Activated CD4-positive, alpha-beta T cell treated with anti-CD3 and anti-CD28 coated beads, Interleukin-2, amount 10 ng/mL, durations not matched to agents 7 days and 5 days (primary cell): ENCODE results near the gene SLC5A11. TPM values are rescaled to one million over a fixed set of nuclear protein-coding genes. Genes with fewer than 3 reads are reported as not detected.
A peak's percentile ranks its signal among the peaks of the same experiment; 100 is the strongest.

ENCODE experiments used
- CTCF ChIA-PET: fragments of 350-600 bp; sonication (Branson Sonifier 250); formaldehyde crosslinking; loops from one replicate; lab custom pipeline; 2021; ENCODE audit warnings: antibody characterized with exemption; lab: Charles Lee
- POLR2A ChIA-PET: fragments of 350-600 bp; sonication (Branson Sonifier 250); formaldehyde crosslinking; loops from one replicate; lab custom pipeline; 2021; ENCODE audit warnings: antibody characterized with exemption; lab: Charles Lee
- DNase-seq: peaks from one replicate; pipeline ENCODE4 v3.0.0-alpha.2; 2020
- H3K27ac Mint-ChIP-seq: one replicate; pipeline ENCODE4 v1.8.0; 2021; ENCODE audit warnings: mild to moderate bottlenecking, moderate library complexity, mixed read lengths
- H3K27me3 Mint-ChIP-seq: one replicate; pipeline ENCODE4 v1.8.0; 2021; ENCODE audit warnings: mixed read lengths
- H3K36me3 Mint-ChIP-seq: one replicate; pipeline ENCODE4 v1.8.0; 2021; ENCODE audit warnings: low read depth, mixed read lengths
- H3K4me1 Mint-ChIP-seq: one replicate; pipeline ENCODE4 v1.8.0; 2021; ENCODE audit warnings: mixed read lengths
- H3K4me3 Mint-ChIP-seq: one replicate; pipeline ENCODE4 v1.8.0; 2021; ENCODE audit warnings: mild to moderate bottlenecking, moderate library complexity, mixed read lengths
- H3K9me3 Mint-ChIP-seq: one replicate; pipeline ENCODE4 v1.8.0; 2021; ENCODE audit warnings: mixed read lengths
- total RNA-seq, 2 experiments: library from RNA; stranded (reverse); gene quantifications; one replicate each; pipeline ENCODE4 v1.2.3, GENCODE V29; 2021

Gene SLC5A11
- total RNA-seq, 2 experiments from 2014 or later = not detected

DNA sequence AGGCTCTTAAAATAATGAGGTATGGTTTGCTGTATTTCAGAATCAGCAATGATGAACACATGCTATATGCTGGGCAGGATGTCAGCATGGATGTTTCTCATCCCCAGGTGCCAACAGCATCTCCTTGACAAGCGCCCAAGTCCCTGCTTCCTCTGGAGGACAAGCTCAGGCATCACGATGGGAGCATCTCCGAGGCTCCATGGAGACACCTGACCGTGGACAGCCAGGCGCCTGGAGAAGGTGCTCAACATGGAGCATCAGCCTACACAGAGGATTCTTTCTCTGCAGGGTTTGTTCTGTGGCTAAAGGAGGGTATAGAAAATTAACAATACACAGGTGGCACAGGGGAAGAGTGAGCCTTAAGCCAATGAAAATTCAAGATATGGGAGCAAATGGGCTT lies 72.1 kb downstream of the SLC5A11 start:
- ChIA-PET POLR2A (no interaction called here), CTCF (interaction anchor here (1.5 kb wide), 1 partner anchor 46 kb away, joined by 3 read pairs; no protein-coding TSS in a partner anchor)
- Mint-ChIP-seq H3K27me3 (no peaks in the 10 kb centered on the region), H3K4me1 (peaks cover 6% of the 10 kb centered on the region), H3K27ac (no peak overlapping the region), H3K4me3 (no peak overlapping the region), H3K9me3 (no peaks in the 10 kb centered on the region), H3K36me3 (peaks cover 23% of the 10 kb centered on the region)
- DNase-seq = no peak

DNA sequence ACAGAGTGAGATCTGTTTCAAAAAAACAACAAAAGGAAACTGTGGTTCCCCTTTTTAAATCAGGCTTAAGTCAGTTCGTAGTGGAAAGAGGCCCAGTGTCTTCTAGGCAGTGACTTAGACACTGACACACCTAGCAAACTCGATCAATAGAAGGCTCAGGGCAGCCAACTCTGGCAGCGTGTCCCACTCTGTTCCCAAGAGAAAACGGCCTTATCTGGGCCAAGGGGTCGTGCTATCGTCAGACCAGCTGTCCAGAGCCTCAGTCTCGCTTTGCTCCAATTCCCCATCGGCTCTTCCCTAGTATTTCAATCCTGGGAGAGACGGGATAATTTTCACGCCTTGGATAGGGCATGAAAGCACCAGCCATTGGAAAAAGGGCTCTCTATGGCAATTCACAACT lies 72.9 kb downstream of the SLC5A11 start:
- DNase-seq = no peak
- Mint-ChIP-seq H3K36me3 (peaks cover 23% of the 10 kb centered on the region), H3K4me1 (peaks cover 6% of the 10 kb centered on the region), H3K27me3 (no peaks in the 10 kb centered on the region), H3K27ac (no peak overlapping the region), H3K9me3 (no peaks in the 10 kb centered on the region), H3K4me3 (no peak overlapping the region)
- POLR2A ChIA-PET = no interaction called here
- CTCF ChIA-PET = no interaction called here

DNA sequence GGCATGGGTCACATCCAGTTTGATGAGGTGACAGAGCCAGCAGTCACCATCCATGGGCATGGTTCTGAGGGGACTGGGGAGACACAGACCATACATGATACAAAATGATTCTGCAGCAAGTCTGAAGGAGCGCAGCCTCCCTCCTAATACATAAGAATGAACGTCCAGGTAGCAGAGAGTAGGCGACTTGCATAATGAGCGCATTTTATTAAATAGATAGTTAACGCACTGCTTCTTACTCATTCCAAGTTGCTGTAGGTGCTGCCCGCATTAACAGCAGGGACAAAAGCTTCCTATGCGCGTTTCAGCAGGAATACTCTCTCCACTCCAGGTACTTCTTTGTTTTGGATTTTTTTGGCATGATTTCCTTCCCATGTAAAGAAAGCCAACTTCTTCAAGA lies 73.8 kb downstream of the SLC5A11 start:
- no peak for DNase-seq
- POLR2A ChIA-PET = no interaction called here
- CTCF ChIA-PET = no interaction called here
- no peaks in the 10 kb centered on the region for H3K27me3 Mint-ChIP-seq
- no peak overlapping the region for H3K4me3 Mint-ChIP-seq
- H3K36me3 Mint-ChIP-seq = peaks cover 23% of the 10 kb centered on the region
- H3K9me3 Mint-ChIP-seq = no peaks in the 10 kb centered on the region
- H3K27ac Mint-ChIP-seq = peak overlapping the region; percentile 69
- H3K4me1 Mint-ChIP-seq = peaks cover 6% of the 10 kb centered on the region

DNA sequence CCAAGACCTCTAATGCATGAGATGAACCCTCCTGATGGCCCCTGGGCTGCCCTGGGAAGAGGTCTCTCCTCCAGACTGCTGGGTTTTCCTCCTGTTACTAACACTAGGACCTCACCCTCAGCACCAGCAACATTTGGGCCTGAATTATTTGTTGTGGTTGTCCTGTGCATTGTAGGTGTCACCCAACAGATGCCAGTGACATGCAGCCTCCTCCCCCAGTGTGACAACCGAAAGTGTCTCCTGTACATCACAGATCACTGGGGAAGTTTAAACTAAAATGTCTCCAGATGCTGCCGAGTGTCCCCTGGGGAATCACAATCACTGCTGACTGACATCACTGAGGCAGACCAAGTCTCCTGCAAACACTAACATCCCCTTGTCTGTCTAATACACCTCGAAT lies 74.8 kb downstream of the SLC5A11 start:
- peaks cover 6% of the 10 kb centered on the region for H3K4me1 Mint-ChIP-seq
- H3K27me3 Mint-ChIP-seq = no peaks in the 10 kb centered on the region
- no peak for DNase-seq
- CTCF ChIA-PET = no interaction called here
- peaks cover 23% of the 10 kb centered on the region for H3K36me3 Mint-ChIP-seq
- H3K4me3 Mint-ChIP-seq = no peak overlapping the region
- POLR2A ChIA-PET = no interaction called here
- H3K27ac Mint-ChIP-seq = no peak overlapping the region
- no peaks in the 10 kb centered on the region for H3K9me3 Mint-ChIP-seq

DNA sequence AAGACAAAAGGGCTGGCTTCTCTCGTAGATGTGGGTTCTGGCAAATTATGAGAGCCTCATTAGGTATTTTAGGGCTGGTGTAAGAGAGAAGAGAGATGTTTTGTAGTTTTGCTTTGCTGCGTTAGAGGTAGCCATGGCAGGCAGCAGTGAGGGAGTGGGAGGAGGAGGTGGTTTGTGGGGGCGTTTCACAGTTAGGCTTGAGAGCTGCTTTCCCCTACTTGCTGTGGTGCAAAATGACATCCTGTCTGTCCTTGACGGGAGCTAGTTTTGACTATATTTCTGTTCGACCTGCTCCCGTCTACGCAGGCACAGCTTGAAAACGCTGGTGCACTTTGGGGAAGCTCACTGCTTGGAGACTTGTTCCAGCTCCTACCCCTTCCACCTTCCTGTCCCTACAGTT lies 75.5 kb downstream of the SLC5A11 start:
- no peak for DNase-seq
- H3K27ac Mint-ChIP-seq = no peak overlapping the region
- H3K4me1 Mint-ChIP-seq = peaks cover 6% of the 10 kb centered on the region
- no peaks in the 10 kb centered on the region for H3K9me3 Mint-ChIP-seq
- H3K4me3 Mint-ChIP-seq = no peak overlapping the region
- peaks cover 23% of the 10 kb centered on the region for H3K36me3 Mint-ChIP-seq
- H3K27me3 Mint-ChIP-seq = no peaks in the 10 kb centered on the region
- ChIA-PET POLR2A (interaction anchor here (0.7 kb wide), 1 partner anchor 347 kb away, joined by 3 read pairs; no protein-coding TSS in a partner anchor), CTCF (interaction anchor here (0.9 kb wide), 1 partner anchor 8 kb away, joined by 3 read pairs; no protein-coding TSS in a partner anchor)

DNA sequence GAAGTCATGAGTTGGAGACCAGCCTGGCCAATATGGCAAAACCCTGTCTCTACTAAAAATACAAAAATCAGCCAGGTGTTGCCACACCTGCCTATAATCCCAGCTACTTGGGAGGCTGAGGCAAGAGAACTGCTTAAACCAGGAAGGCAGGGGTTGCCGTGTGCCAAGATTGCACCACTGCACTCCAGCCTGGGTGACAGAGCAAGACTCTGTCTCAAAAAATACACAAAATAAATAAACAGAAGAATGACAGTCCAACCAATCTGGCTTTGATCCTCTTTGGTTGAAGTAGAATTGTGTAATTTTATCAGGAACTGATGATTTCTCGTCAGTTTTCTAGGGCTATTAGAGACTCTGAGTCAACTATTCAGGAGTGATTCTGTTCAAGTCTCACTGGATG lies 79.4 kb downstream of the SLC5A11 start:
- no peaks in the 10 kb centered on the region for H3K27me3 Mint-ChIP-seq
- peaks cover 6% of the 10 kb centered on the region for H3K4me1 Mint-ChIP-seq
- ChIA-PET POLR2A (no interaction called here), CTCF (no interaction called here)
- H3K27ac Mint-ChIP-seq = no peak overlapping the region
- no peak for DNase-seq
- H3K36me3 Mint-ChIP-seq = peaks cover 19% of the 10 kb centered on the region
- no peaks in the 10 kb centered on the region for H3K9me3 Mint-ChIP-seq
- no peak overlapping the region for H3K4me3 Mint-ChIP-seq

DNA sequence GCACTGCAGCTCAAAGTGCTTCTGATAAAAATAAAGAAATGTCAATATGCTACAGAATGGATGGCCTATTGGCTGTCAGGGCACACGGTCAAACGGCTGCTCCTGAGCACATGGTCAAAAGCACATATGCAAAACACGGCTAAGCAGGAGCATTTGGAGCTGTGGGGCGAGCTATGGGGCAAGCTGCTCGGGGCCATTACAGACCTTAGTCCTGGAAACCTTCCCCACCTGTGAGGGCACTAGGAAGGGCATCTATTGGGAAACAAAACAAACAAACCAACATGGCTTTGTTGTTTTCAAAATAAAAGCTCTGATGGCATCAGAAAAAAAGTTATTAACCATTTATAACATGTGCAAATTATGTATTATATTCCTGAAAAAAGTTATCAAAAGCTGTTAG lies 83.6 kb downstream of the SLC5A11 start:
- Mint-ChIP-seq H3K36me3 (peaks cover 29% of the 10 kb centered on the region), H3K27ac (no peak overlapping the region), H3K9me3 (no peaks in the 10 kb centered on the region), H3K27me3 (no peaks in the 10 kb centered on the region), H3K4me1 (no peaks in the 10 kb centered on the region), H3K4me3 (no peak overlapping the region)
- ChIA-PET POLR2A (no interaction called here), CTCF (interaction anchor here (1.3 kb wide), 1 partner anchor 12 kb away, joined by 3 read pairs; no protein-coding TSS in a partner anchor)
- DNase-seq = no peak

DNA sequence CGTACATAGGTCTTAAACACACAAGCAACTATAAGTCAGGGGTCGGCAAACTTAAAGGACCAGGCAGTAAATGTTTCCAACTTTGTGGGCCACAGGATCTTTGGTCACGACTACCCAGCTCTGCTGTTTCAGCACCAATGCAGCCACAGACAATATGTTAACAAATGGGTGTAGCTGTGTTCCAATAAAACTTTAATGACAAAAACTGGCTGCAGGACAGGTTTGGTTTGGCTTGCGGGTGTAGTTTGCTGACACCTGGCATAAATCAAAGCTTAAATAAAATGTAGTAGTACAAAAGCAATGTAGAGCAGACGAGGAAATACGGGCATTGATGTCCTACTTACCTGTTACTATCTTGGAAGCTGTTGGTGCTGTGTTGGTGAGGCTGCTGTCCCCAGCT lies 84.7 kb downstream of the SLC5A11 start:
- Mint-ChIP-seq H3K27me3 (no peaks in the 10 kb centered on the region), H3K4me1 (no peaks in the 10 kb centered on the region), H3K4me3 (no peak overlapping the region), H3K27ac (no peak overlapping the region), H3K9me3 (no peaks in the 10 kb centered on the region), H3K36me3 (peaks cover 34% of the 10 kb centered on the region)
- no peak for DNase-seq
- ChIA-PET POLR2A (no interaction called here), CTCF (no interaction called here)

DNA sequence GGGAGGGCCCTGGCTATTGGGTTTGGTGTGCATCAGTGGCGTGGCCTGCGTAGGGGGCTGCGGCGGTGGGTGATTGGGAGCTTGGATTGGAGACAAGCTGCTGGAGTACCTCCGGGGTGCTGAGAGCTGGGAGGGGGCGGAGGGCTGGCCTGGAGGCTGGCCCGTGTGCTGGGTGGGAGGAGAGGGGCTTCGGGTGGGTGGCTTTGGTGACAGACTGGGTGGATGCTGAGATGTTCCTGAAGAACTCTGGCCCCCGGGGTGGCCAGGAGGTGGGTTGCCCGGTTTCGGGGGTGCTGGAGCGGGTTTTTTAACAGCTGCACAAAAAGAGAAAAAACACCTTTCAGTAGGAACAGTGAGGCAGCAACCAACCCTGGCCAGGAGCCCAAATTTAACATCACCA lies 85.3 kb downstream of the SLC5A11 start:
- CTCF ChIA-PET = no interaction called here
- Mint-ChIP-seq H3K4me3 (no peak overlapping the region), H3K27me3 (no peaks in the 10 kb centered on the region), H3K4me1 (no peaks in the 10 kb centered on the region), H3K36me3 (peaks cover 34% of the 10 kb centered on the region), H3K27ac (peak overlapping the region; percentile 62), H3K9me3 (no peaks in the 10 kb centered on the region)
- POLR2A ChIA-PET = no interaction called here
- no peak for DNase-seq

DNA sequence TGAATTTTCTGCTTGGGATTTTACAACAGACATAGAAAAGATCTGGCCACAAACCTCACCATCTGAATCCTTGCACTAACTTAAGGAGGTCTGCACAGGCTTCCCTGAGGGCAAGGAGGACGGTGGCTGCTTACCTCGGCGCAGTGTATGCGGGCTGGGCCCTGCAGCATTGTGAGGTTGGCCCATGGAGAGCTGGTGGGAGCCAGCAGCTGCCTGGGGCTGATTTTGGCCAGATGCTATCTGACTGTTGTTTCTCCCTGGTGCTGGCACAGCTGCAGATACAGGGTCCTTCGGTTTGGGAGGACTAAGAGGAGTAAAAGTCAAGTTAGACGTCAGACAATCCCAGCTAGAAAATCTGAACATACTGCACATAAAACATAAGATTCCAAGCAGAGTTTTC lies 89.6 kb downstream of the SLC5A11 start:
- no peaks in the 10 kb centered on the region for H3K27me3 Mint-ChIP-seq
- DNase-seq = no peak
- H3K27ac Mint-ChIP-seq = peak overlapping the region; percentile 22
- ChIA-PET CTCF (interaction anchor here (0.6 to 1.8 kb wide), 4 partner anchors 10 to 205 kb away, joined by 3 to 5 read pairs (median 4); no protein-coding TSS in a partner anchor), POLR2A (no interaction called here)
- no peaks in the 10 kb centered on the region for H3K9me3 Mint-ChIP-seq
- H3K36me3 Mint-ChIP-seq = peaks cover 40% of the 10 kb centered on the region
- H3K4me1 Mint-ChIP-seq = no peaks in the 10 kb centered on the region
- H3K4me3 Mint-ChIP-seq = no peak overlapping the region

DNA sequence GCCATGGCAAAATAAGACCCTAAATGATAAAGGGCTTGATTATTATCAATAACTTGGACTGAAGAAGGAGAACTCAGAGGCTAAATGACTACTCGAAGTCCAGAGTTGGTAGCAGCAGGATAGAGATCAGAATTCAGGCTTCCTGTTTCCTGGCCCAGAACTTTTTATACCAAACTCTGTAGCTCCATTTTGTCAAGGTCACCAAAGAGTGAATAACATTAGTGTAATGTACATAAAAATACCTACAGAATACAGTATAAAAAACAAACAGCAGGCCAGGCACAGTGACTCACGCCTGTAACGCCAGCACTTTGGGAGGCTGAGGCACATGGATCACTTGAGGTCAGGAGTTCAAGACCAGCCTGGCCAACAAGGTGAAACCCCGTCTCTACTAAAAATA lies 90.4 kb downstream of the SLC5A11 start:
- CTCF ChIA-PET = interaction anchor here (0.7 to 1.8 kb wide), 4 partner anchors 9 to 174 kb away, joined by 3 to 5 read pairs (median 4); no protein-coding TSS in a partner anchor
- H3K36me3 Mint-ChIP-seq = peaks cover 37% of the 10 kb centered on the region
- no peaks in the 10 kb centered on the region for H3K27me3 Mint-ChIP-seq
- no peak overlapping the region for H3K27ac Mint-ChIP-seq
- no peaks in the 10 kb centered on the region for H3K9me3 Mint-ChIP-seq
- no peak for DNase-seq
- POLR2A ChIA-PET = no interaction called here
- no peaks in the 10 kb centered on the region for H3K4me1 Mint-ChIP-seq
- no peak overlapping the region for H3K4me3 Mint-ChIP-seq

DNA sequence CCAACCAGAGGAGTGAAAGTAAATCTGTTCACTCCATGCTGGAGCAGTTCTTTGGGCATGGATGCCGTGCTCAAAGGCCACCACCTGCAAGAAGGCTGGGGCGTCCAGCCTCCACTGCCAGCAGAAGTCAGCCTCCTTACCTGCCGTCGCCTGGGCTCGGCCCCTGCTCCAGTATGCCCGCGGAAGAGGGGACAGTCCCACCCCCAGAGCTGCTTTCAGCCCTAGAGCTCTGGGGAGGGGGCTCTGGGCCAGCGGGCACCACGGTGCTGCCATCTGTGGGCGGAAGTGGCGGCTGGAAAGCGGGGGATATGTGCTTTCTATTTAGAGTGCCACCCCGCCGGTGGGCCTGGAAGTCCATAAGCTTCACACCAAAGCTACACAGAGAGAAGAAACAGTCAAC lies 93.5 kb downstream of the SLC5A11 start:
- POLR2A ChIA-PET = no interaction called here
- peaks cover 36% of the 10 kb centered on the region for H3K36me3 Mint-ChIP-seq
- no peak for DNase-seq

DNA sequence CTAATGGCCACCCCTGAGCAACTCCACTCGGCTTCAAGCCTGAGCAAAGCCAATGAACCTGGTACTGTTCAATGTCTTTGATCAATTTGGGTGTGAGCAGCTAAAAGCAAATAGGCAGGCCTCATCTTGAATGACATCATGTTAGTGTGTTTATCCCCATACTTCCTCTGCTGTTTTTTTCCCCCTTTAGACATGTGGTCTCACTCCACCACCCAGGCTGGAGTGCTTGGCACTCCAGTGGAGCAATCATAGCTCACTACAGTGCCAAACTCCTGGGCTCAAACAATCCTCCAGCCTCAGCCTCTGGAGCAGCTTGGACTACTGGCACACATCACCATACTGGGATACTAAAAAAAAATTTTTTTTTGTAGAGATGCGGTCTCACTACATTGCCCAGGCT lies 94.0 kb downstream of the SLC5A11 start:
- DNase-seq = no peak
- Mint-ChIP-seq H3K27ac (peak overlapping the region; percentile 64), H3K36me3 (peaks cover 34% of the 10 kb centered on the region), H3K9me3 (no peaks in the 10 kb centered on the region), H3K4me3 (no peak overlapping the region), H3K4me1 (no peaks in the 10 kb centered on the region), H3K27me3 (no peaks in the 10 kb centered on the region)
- POLR2A ChIA-PET = no interaction called here
- CTCF ChIA-PET = no interaction called here

More for the DNA sequence above, 93.5 kb downstream of the SLC5A11 start:
- Mint-ChIP-seq H3K4me1 (no peaks in the 10 kb centered on the region), H3K4me3 (no peak overlapping the region), H3K9me3 (no peaks in the 10 kb centered on the region), H3K27ac (no peak overlapping the region), H3K27me3 (no peaks in the 10 kb centered on the region)
- CTCF ChIA-PET = no interaction called here

DNA sequence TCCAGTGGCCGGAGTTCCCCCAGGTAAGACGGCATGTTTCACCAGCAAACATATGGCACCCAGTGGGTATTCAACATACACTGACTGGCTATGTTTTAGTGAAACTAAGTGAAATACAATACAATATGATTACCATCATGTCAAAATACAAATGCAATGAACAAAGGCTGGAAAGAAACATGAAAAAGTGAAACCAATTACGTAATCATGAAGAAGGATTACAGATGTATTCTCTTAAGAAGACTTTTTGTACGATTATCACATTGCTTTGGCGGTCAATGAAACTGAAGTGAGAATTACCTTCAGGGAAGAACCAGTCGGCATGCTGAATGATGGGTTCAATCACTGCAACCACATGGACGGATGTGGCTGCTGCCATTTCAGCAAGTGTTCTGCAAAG lies 97.7 kb downstream of the SLC5A11 start:
- Mint-ChIP-seq H3K27ac (no peak overlapping the region), H3K27me3 (no peaks in the 10 kb centered on the region), H3K9me3 (no peaks in the 10 kb centered on the region), H3K36me3 (peaks cover 44% of the 10 kb centered on the region), H3K4me1 (no peaks in the 10 kb centered on the region), H3K4me3 (no peak overlapping the region)
- ChIA-PET CTCF (no interaction called here), POLR2A (no interaction called here)
- no peak for DNase-seq
